Calu3 (cell line): ENCODE results near the gene PNPLA7. TPM values are rescaled to one million over a fixed set of nuclear protein-coding genes. Genes with fewer than 3 reads are reported as not detected.
"Not testable (repeated sequence)": the region's sequence is repeated elsewhere in the genome, so short reads cannot be mapped to it uniquely, and the experiment has no call there.

ENCODE experiments used
- BruUV-seq: library from RNA; stranded (reverse); fragments of 400-500 nt; replicated peaks from 2 replicates; lab custom pipeline; 2021; lab: Mats Ljungman, UMichigan
- CTCF ChIA-PET: fragments of 300-600 bp; sonication (Branson Sonifier 250); formaldehyde crosslinking; loops from one replicate; lab custom pipeline; 2022; ENCODE audit warnings: antibody characterized with exemption; lab: Charles Lee
- DNase-seq: peaks from one replicate; pipeline ENCODE4 v3.0.0; 2022
- H3K27ac Mint-ChIP-seq: one replicate; pipeline ENCODE4 v1.8.0; 2022; ENCODE audit warnings: mixed read lengths; ENCODE audit not compliant: unreplicated experiment
- H3K27me3 Mint-ChIP-seq: one replicate; pipeline ENCODE4 v1.8.0; 2022; ENCODE audit warnings: mixed read lengths; ENCODE audit not compliant: unreplicated experiment
- H3K36me3 Mint-ChIP-seq: one replicate; pipeline ENCODE4 v1.8.0; 2022; ENCODE audit warnings: mild to moderate bottlenecking, moderate library complexity, mixed read lengths; ENCODE audit not compliant: insufficient read depth, unreplicated experiment
- H3K4me1 Mint-ChIP-seq: one replicate; pipeline ENCODE4 v1.8.0; 2022; ENCODE audit warnings: mild to moderate bottlenecking, low read depth, mixed read lengths; ENCODE audit not compliant: unreplicated experiment
- H3K4me3 Mint-ChIP-seq: one replicate; pipeline ENCODE4 v1.8.0; 2022; ENCODE audit warnings: mild to moderate bottlenecking, low read depth, moderate library complexity, mixed read lengths; ENCODE audit not compliant: unreplicated experiment
- H3K9me3 Mint-ChIP-seq: one replicate; pipeline ENCODE4 v1.8.0; 2022; ENCODE audit warnings: low read depth, mixed read lengths; ENCODE audit not compliant: unreplicated experiment
- intact Hi-C: fragments of 100-400 bp; cut with micrococcal nuclease; formaldehyde crosslinking; loops from one replicate; pipeline ENCODE4 v1.10.0; 2022; ENCODE audit not compliant: unreplicated experiment
- microRNA-seq: library from miRNA; unstranded; fragments of <30 nt; microRNA quantifications from one replicate; pipeline ENCODE4 v1.2.0, GENCODE V29; 2022
- total RNA-seq: library from RNA; stranded (reverse); gene quantifications from 2 replicates; pipeline ENCODE4 v1.2.3, GENCODE V29; 2022
- TF ChIP-seq, protein P1 (sequence below): fragments of 200-600 bp; IDR thresholded peaks from one replicate; pipeline ENCODE4 v1.8.0; 2022; ENCODE audit warnings: antibody characterized with exemption; ENCODE audit not compliant: unreplicated experiment

PNPLA7 gene
- total RNA-seq, 1 experiment from 2014 or later = 1.8 TPM

GRCh38 chr9:137411645-137412380 lies 138.4 kb downstream of the PNPLA7 start:
- Mint-ChIP-seq H3K4me3 (peak overlapping the region; percentile 49), H3K27ac (no peak overlapping the region), H3K27me3 (no peaks in the 10 kb centered on the region), H3K4me1 (no peaks in the 10 kb centered on the region), H3K36me3 (peaks cover 13% of the 10 kb centered on the region), H3K9me3 (no peaks in the 10 kb centered on the region)
- CTCF ChIA-PET = interaction anchor here (1.7 kb wide), 1 partner anchor 11 kb away, joined by 8 read pairs; the partner anchor contains the start of genes EXD3 and NOXA1
- intact Hi-C loops = loop anchor here (10.0 kb wide), 1 partner anchor 117 kb away; no protein-coding TSS in a partner anchor
- peak; percentile 86 for DNase-seq
- TF ChIP-seq, protein P1, sequence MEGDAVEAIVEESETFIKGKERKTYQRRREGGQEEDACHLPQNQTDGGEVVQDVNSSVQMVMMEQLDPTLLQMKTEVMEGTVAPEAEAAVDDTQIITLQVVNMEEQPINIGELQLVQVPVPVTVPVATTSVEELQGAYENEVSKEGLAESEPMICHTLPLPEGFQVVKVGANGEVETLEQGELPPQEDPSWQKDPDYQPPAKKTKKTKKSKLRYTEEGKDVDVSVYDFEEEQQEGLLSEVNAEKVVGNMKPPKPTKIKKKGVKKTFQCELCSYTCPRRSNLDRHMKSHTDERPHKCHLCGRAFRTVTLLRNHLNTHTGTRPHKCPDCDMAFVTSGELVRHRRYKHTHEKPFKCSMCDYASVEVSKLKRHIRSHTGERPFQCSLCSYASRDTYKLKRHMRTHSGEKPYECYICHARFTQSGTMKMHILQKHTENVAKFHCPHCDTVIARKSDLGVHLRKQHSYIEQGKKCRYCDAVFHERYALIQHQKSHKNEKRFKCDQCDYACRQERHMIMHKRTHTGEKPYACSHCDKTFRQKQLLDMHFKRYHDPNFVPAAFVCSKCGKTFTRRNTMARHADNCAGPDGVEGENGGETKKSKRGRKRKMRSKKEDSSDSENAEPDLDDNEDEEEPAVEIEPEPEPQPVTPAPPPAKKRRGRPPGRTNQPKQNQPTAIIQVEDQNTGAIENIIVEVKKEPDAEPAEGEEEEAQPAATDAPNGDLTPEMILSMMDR = no peak
- BruUV-seq = no TSS peak

- Mint-ChIP-seq H3K9me3 (no peaks in the 10 kb centered on the region), H3K4me1 (peaks cover under 1% of the 10 kb centered on the region)
Observed at GRCh38 chr9:137411260-137411644, 138.9 kb downstream of the PNPLA7 start.

DNA sequence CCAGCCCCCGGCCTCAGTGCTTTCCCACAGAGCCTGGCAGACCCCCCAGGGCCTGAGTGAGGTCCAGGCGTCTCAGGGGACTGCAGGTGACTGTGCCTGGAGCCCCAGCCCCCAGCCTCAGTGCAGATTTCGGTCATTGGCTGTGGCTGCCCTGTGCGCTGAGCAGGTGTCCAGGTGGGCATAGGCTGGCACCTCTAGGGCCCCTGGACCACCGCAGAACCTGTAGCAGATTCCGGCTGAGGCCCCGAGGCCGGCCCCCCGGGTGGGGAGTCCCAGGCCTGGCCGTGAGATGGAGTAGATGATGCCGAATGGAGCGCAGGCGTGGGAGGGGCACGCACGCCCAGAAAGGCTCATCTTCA lies 139.3 kb downstream of the PNPLA7 start:
- BruUV-seq = no TSS peak
- CTCF ChIA-PET = no interaction called here
- TF ChIP-seq, protein P1 = no peak
- Mint-ChIP-seq H3K27ac (no peak overlapping the region), H3K27me3 (no peaks in the 10 kb centered on the region), H3K4me1 (peaks cover 5% of the 10 kb centered on the region), H3K9me3 (no peaks in the 10 kb centered on the region), H3K4me3 (peak overlapping the region; percentile 49), H3K36me3 (peaks cover 17% of the 10 kb centered on the region)
- intact Hi-C loops = loop anchor here (10.0 kb wide), 1 partner anchor 116 kb away; no protein-coding TSS in a partner anchor
- DNase-seq = no peak

More at GRCh38 chr9:137411260-137411644, 138.9 kb downstream of the PNPLA7 start:
- Mint-ChIP-seq H3K27me3 (no peaks in the 10 kb centered on the region), H3K4me3 (peak overlapping the region; percentile 49), H3K36me3 (peaks cover 13% of the 10 kb centered on the region), H3K27ac (no peak overlapping the region)
- DNase-seq = peak; percentile 16
- TF ChIP-seq, protein P1 = no peak
- CTCF ChIA-PET = interaction anchor here (1.7 kb wide), 1 partner anchor 12 kb away, joined by 8 read pairs; the partner anchor contains the start of genes EXD3 and NOXA1
- intact Hi-C loops = loop anchor here (10.0 kb wide), 1 partner anchor 116 kb away; no protein-coding TSS in a partner anchor
- BruUV-seq = no TSS peak

DNA sequence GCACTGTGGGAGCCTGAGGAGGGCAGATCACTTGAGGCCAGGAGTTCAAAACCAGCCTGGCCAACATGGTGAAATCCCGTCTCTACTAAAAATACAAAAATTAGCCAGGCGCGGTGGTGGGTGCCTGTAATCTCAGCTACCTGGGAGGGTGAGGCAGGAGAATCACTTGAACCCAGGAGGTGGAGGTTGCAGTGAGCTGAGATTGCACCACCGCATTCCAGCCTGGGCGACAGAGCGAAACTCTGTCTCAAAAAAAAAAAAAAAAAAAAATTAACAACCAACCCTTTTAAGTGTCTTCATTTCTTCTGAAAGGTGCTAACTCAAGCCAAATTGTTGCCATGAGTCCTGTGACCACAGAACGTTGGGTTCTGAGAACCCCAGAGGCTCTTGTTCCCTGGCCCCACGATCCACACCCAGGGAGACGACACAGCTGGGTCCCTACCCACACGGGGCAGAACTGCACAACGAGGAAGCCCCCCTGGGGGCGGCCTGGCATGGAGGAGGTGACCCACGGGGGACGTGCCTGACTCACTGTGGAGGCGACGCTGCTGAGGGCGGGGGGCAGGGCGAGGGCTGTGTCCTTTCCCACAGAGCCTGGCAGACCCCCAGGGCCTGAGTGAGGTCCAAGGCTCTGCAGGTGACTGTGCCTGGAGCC lies 139.8 kb downstream of the PNPLA7 start:
- H3K4me3 Mint-ChIP-seq, DNase-seq, H3K9me3 Mint-ChIP-seq, H3K27ac Mint-ChIP-seq, BruUV-seq, H3K27me3 Mint-ChIP-seq, H3K4me1 Mint-ChIP-seq, CTCF ChIA-PET: not testable (repeated sequence)
- intact Hi-C loops = loop anchor here (10.0 kb wide), 1 partner anchor 116 kb away; no protein-coding TSS in a partner anchor
- H3K36me3 Mint-ChIP-seq = peaks cover 22% of the 10 kb centered on the region

Small RNA genes within 50 kb of the gene (microRNA-seq; reads per million reads assigned to microRNA genes)
- 1.1 reads per million for gene MIR7114

Other genes starting within 250 kb of the PNPLA7 start
- 32.6 and 32.9 TPM in 2 replicates for gene NRARP, start 248.1 kb downstream of the PNPLA7 start, total RNA-seq
- gene EXD3, start 127.2 kb downstream of the PNPLA7 start, total RNA-seq = 13.2 and 15.3 TPM in 2 replicates
- gene NOXA1, start 127.0 kb downstream of the PNPLA7 start, total RNA-seq = 12.0 and 12.3 TPM in 2 replicates
- gene ENTPD8, start 109.0 kb downstream of the PNPLA7 start, total RNA-seq = 0.97 and 1.6 TPM in 2 replicates
- 31.6 and 38.3 TPM in 2 replicates for gene NSMF, start 91.1 kb downstream of the PNPLA7 start, total RNA-seq
- 27.6 and 31.1 TPM in 2 replicates for gene MRPL41, start 1.5 kb upstream of the PNPLA7 start, total RNA-seq
- 29.7 and 30.2 TPM in 2 replicates for gene DPH7, start 28.5 kb upstream of the PNPLA7 start, total RNA-seq
- 30.0 and 31.7 TPM in 2 replicates for gene ZMYND19, start 40.1 kb upstream of the PNPLA7 start, total RNA-seq
- gene ARRDC1, start 55.3 kb upstream of the PNPLA7 start, total RNA-seq = 86.4 and 93.7 TPM in 2 replicates
- gene EHMT1, start 68.6 kb upstream of the PNPLA7 start, total RNA-seq = 56.0 and 61.7 TPM in 2 replicates